Fibroblast of lung (primary cell): ENCODE data around the gene RABGAP1. TPM values are rescaled to one million over a fixed set of nuclear protein-coding genes. Genes with fewer than 3 reads are reported as not detected.

ENCODE experiments used
- DNase-seq, 2 donors: peaks; one replicate each; pipeline versions ENCODE4 v3.0.0 to v3.0.0-alpha.2; 2010; ENCODE audit warnings: low read depth in 2 of 2
- H2AFZ ChIP-seq: 2 replicates; pipeline ENCODE4 v1.5.1; 2012; ENCODE audit warnings: low read length, control low read depth, inconsistent platforms
- H3K27ac ChIP-seq: 2 replicates; pipeline ENCODE4 v1.5.1; 2011; ENCODE audit warnings: low read length, control low read depth; ENCODE audit not compliant: insufficient read depth
- H3K27me3 ChIP-seq: 2 replicates; pipeline ENCODE4 v1.5.1; 2011; ENCODE audit warnings: mild to moderate bottlenecking, low read length; ENCODE audit not compliant: control insufficient read depth, insufficient read depth
- H3K36me3 ChIP-seq: 2 replicates; pipeline ENCODE4 v1.5.1; 2011; ENCODE audit warnings: low read length; ENCODE audit not compliant: control insufficient read depth, insufficient read depth
- H3K4me1 ChIP-seq: 2 replicates; pipeline ENCODE4 v1.5.1; 2011; ENCODE audit warnings: low read length; ENCODE audit not compliant: control insufficient read depth, insufficient read depth; ENCODE audit errors: extremely low read depth
- H3K4me2 ChIP-seq: 2 replicates; pipeline ENCODE4 v1.5.1; 2011; ENCODE audit warnings: low read length, control low read depth; ENCODE audit not compliant: insufficient read depth; ENCODE audit errors: extremely low read depth
- H3K4me3 ChIP-seq, 4 experiments: fragments of 200-600 bp in 1 of 4; sonication (generic) in 1 of 4; replicated peaks in 1 of 4; 2 replicates each; pipeline ENCODE4 v1.5.1; 2011 to 2016; ENCODE audit warnings: low read length in 4 of 4, low read depth in 3 of 4, mild to moderate bottlenecking in 3 of 4, control low read depth in 2 of 4, inconsistent platforms in 1 of 4, mixed read lengths in 1 of 4; ENCODE audit not compliant: insufficient read depth in 1 of 4; ENCODE audit errors: control extremely low read depth in 1 of 4
- H3K79me2 ChIP-seq: 2 replicates; pipeline ENCODE4 v1.5.1; 2012; ENCODE audit warnings: mild to moderate bottlenecking, low read length, inconsistent platforms; ENCODE audit not compliant: control insufficient read depth, insufficient read depth
- H3K9ac ChIP-seq: 2 replicates; pipeline ENCODE4 v1.5.1; 2011; ENCODE audit warnings: mild to moderate bottlenecking, low read length, control low read depth; ENCODE audit not compliant: insufficient read depth
- H3K9me3 ChIP-seq: 2 replicates; pipeline ENCODE4 v1.5.1; 2012; ENCODE audit warnings: low read depth, low read length; ENCODE audit not compliant: control insufficient read depth, insufficient read depth
- H4K20me1 ChIP-seq: 2 replicates; pipeline ENCODE4 v1.5.1; 2011; ENCODE audit warnings: low read length; ENCODE audit not compliant: control insufficient read depth, insufficient read depth; ENCODE audit errors: extremely low read depth
- CTCF ChIP-seq, 2 donors: IDR thresholded peaks in 1 of 2; conservative IDR thresholded peaks in 1 of 2; 1 replicate in 1 of 2; 2 replicates in 1 of 2; pipeline ENCODE4 v1.5.1; 2011 to 2012; ENCODE audit warnings: low read length in 2 of 2, control low read depth in 1 of 2, inconsistent platforms in 1 of 2, low read depth in 1 of 2, mild to moderate bottlenecking in 1 of 2
- EZH2 ChIP-seq: IDR thresholded peaks from 2 replicates; pipeline ENCODE4 v1.5.1; 2012; ENCODE audit warnings: low read length, control low read depth, mild to moderate bottlenecking; ENCODE audit errors: missing control alignments
- polyA plus RNA-seq, 2 donors: library from polyadenylated mRNA; depleted of rRNA in 1 of 2; stranded (reverse) in 1 of 2; unstranded in 1 of 2; fragments of >200 nt; gene quantifications; 2 replicates each; pipeline ENCODE4 v1.2.1, GENCODE V29; 2011 to 2012; ENCODE audit warnings: missing spikeins in 1 of 2
- total RNA-seq: library from RNA; depleted of rRNA; stranded (reverse); fragments of >200 nt; gene quantifications from 2 replicates; pipeline ENCODE4 v1.2.1, GENCODE V29; 2014

The RABGAP1 gene
- total and polyA plus RNA-seq, 2 donors (not counting 1 experiment from before 2014, with no cell fraction given), result 47.6 to 58.6 TPM

- no peak for DNase-seq
- H4K20me1 ChIP-seq, result no peaks in the 10 kb centered on the region
- no peak for TF ChIP-seq CTCF (conservative IDR thresholded peaks at IDR 0.05 in 1 of 2, IDR thresholded peaks at IDR 0.05 in 1 of 2; ENCODE audit: low read depth in 1 of 2, low read length in 2 of 2)
- no peak for TF ChIP-seq EZH2
These were observed 70.6 kb downstream of the RABGAP1 start for GRCh38 chr9:123011380-123011779.

GRCh38 chr9:123011878-123012528 lies 71.2 kb downstream of the RABGAP1 start:
- DNase-seq, result peak in 1 of 2 donors; percentile 43

More at GRCh38 chr9:123011380-123011779, 70.6 kb downstream of the RABGAP1 start:
- H3K79me2 ChIP-seq, result no peaks in the 10 kb centered on the region
- no peak overlapping the region for H3K27ac ChIP-seq
- H3K36me3 ChIP-seq, result peaks cover 5% of the 10 kb centered on the region
- no peak overlapping the region for H3K4me3 ChIP-seq
- H2AFZ ChIP-seq, result no peak overlapping the region
- H3K9ac ChIP-seq, result no peak overlapping the region
- H3K4me2 ChIP-seq, result no peak overlapping the region
- H3K4me1 ChIP-seq, result no peaks in the 10 kb centered on the region
- H3K27me3 ChIP-seq, result no peaks in the 10 kb centered on the region
- no peaks in the 10 kb centered on the region for H3K9me3 ChIP-seq

GRCh38 chr9:123016631-123017030 lies 75.8 kb downstream of the RABGAP1 start:
- H3K36me3 ChIP-seq, result peaks cover 3% of the 10 kb centered on the region
- TF ChIP-seq CTCF (conservative IDR thresholded peaks at IDR 0.05 in 1 of 2, IDR thresholded peaks at IDR 0.05 in 1 of 2; ENCODE audit: low read depth in 1 of 2, low read length in 2 of 2) (no peak), EZH2 (no peak)
- H3K9me3 ChIP-seq, result no peaks in the 10 kb centered on the region
- no peak overlapping the region for H3K4me2 ChIP-seq
- DNase-seq, result no peak
- H3K79me2 ChIP-seq, result no peaks in the 10 kb centered on the region
- H2AFZ ChIP-seq, result no peak overlapping the region
- no peaks in the 10 kb centered on the region for H4K20me1 ChIP-seq
- no peak overlapping the region for H3K9ac ChIP-seq
- H3K27ac ChIP-seq, result no peak overlapping the region
- no peaks in the 10 kb centered on the region for H3K27me3 ChIP-seq
- H3K4me1 ChIP-seq, result no peaks in the 10 kb centered on the region
- H3K4me3 ChIP-seq, result no peak overlapping the region

More at GRCh38 chr9:123011878-123012528, 71.2 kb downstream of the RABGAP1 start:
- Histone ChIP-seq H3K9ac (no peak overlapping the region), H3K79me2 (no peaks in the 10 kb centered on the region), H3K4me1 (no peaks in the 10 kb centered on the region), H3K4me2 (no peak overlapping the region), H2AFZ (no peak overlapping the region), H3K27me3 (no peaks in the 10 kb centered on the region), H4K20me1 (no peaks in the 10 kb centered on the region), H3K4me3 (no peak overlapping the region), H3K9me3 (no peaks in the 10 kb centered on the region), H3K27ac (no peak overlapping the region), H3K36me3 (peaks cover 5% of the 10 kb centered on the region)
- TF ChIP-seq CTCF (conservative IDR thresholded peaks at IDR 0.05 in 1 of 2, IDR thresholded peaks at IDR 0.05 in 1 of 2; ENCODE audit: low read depth in 1 of 2, low read length in 2 of 2) (no peak), EZH2 (no peak)
